ENCODE results near the gene ADCY5.

Gene ADCY5

GRCh38 chr3:123480428-123480827, 31.5 kb upstream of the ADCY5 start:
- no peaks in the 10 kb centered on the region for H3K9me3 Mint-ChIP-seq
- peaks cover 29% of the 10 kb centered on the region for H3K27me3 Mint-ChIP-seq (ENCODE audit: low read depth, poor library complexity)
- DNase-seq = no peak
- H3K27ac Mint-ChIP-seq = peak overlapping the region; percentile 11
- H3K36me3 Mint-ChIP-seq (ENCODE audit: low read depth) = no peaks in the 10 kb centered on the region
- no peak overlapping the region for H3K4me3 Mint-ChIP-seq
- TF ChIP-seq CTCF (IDR thresholded peaks at IDR 0.05) = no peak
- H3K4me1 Mint-ChIP-seq = peaks cover 29% of the 10 kb centered on the region

GRCh38 chr3:123479891-123480290, 31.0 kb upstream of the ADCY5 start:
- no peak for DNase-seq
- Mint-ChIP-seq H3K36me3 (ENCODE audit: low read depth) (no peaks in the 10 kb centered on the region), H3K27ac (no peak overlapping the region), H3K4me1 (peaks cover 34% of the 10 kb centered on the region), H3K4me3 (no peak overlapping the region), H3K9me3 (no peaks in the 10 kb centered on the region), H3K27me3 (ENCODE audit: low read depth, poor library complexity) (peaks cover 29% of the 10 kb centered on the region)
- no peak for TF ChIP-seq CTCF (IDR thresholded peaks at IDR 0.05)

GRCh38 chr3:123478314-123478713, 29.4 kb upstream of the ADCY5 start:
- H3K36me3 Mint-ChIP-seq (ENCODE audit: low read depth) = no peaks in the 10 kb centered on the region
- peaks cover 29% of the 10 kb centered on the region for H3K27me3 Mint-ChIP-seq (ENCODE audit: low read depth, poor library complexity)
- no peak for TF ChIP-seq CTCF (IDR thresholded peaks at IDR 0.05)
- DNase-seq = no peak
- no peaks in the 10 kb centered on the region for H3K9me3 Mint-ChIP-seq
- H3K27ac Mint-ChIP-seq = no peak overlapping the region
- no peak overlapping the region for H3K4me3 Mint-ChIP-seq
- peaks cover 34% of the 10 kb centered on the region for H3K4me1 Mint-ChIP-seq

- no peak overlapping the region for H3K4me3 Mint-ChIP-seq
- no peak for TF ChIP-seq CTCF (IDR thresholded peaks at IDR 0.05)
- H3K9me3 Mint-ChIP-seq = no peaks in the 10 kb centered on the region
- H3K27ac Mint-ChIP-seq = no peak overlapping the region
- DNase-seq = no peak
- H3K36me3 Mint-ChIP-seq (ENCODE audit: low read depth) = no peaks in the 10 kb centered on the region
- H3K27me3 Mint-ChIP-seq (ENCODE audit: low read depth, poor library complexity) = peaks cover 29% of the 10 kb centered on the region
- H3K4me1 Mint-ChIP-seq = peaks cover 34% of the 10 kb centered on the region
Measured at GRCh38 chr3:123476967-123477750, 28.3 kb upstream of the ADCY5 start.

- TF ChIP-seq CTCF (IDR thresholded peaks at IDR 0.05) = no peak
- no peak overlapping the region for H3K27ac Mint-ChIP-seq
- no peak for DNase-seq
- H3K36me3 Mint-ChIP-seq (ENCODE audit: low read depth) = no peaks in the 10 kb centered on the region
- H3K4me1 Mint-ChIP-seq = peaks cover 34% of the 10 kb centered on the region
- no peak overlapping the region for H3K4me3 Mint-ChIP-seq
- H3K27me3 Mint-ChIP-seq (ENCODE audit: low read depth, poor library complexity) = peaks cover 29% of the 10 kb centered on the region
- H3K9me3 Mint-ChIP-seq = no peaks in the 10 kb centered on the region
Measured at GRCh38 chr3:123475786-123476185, 26.9 kb upstream of the ADCY5 start.

GRCh38 chr3:123471106-123471505, 22.2 kb upstream of the ADCY5 start:
- no peak for DNase-seq
- no peaks in the 10 kb centered on the region for H3K36me3 Mint-ChIP-seq (ENCODE audit: low read depth)
- TF ChIP-seq CTCF (IDR thresholded peaks at IDR 0.05) = no peak
- H3K4me3 Mint-ChIP-seq = no peak overlapping the region
- H3K9me3 Mint-ChIP-seq = no peaks in the 10 kb centered on the region
- peaks cover 13% of the 10 kb centered on the region for H3K27me3 Mint-ChIP-seq (ENCODE audit: low read depth, poor library complexity)
- H3K4me1 Mint-ChIP-seq = peaks cover 22% of the 10 kb centered on the region
- H3K27ac Mint-ChIP-seq = no peak overlapping the region
